Astrocyte (in vitro differentiated cells and primary cell): ENCODE measurements around the gene LDAH. TPM values are rescaled to one million over a fixed set of nuclear protein-coding genes. Genes with fewer than 3 reads are reported as not detected.

Experiments
- DNase-seq: peaks from one replicate; pipeline ENCODE4 v3.0.0-alpha.2; 2010; ENCODE audit warnings: low read depth
- FAIRE-seq: peaks from 2 replicates; lab custom pipeline; 2011; peaks lifted over from hg19 to GRCh38; lab: Jason Lieb, UNC
- H2AFZ ChIP-seq: 2 replicates; pipeline ENCODE4 v1.6.0; 2012; ENCODE audit warnings: low read depth, low read length, inconsistent platforms
- H3K27ac ChIP-seq: 2 replicates; pipeline ENCODE4 v1.5.1; 2011; ENCODE audit warnings: low read depth, low read length, inconsistent platforms
- H3K27me3 ChIP-seq: 2 replicates; pipeline ENCODE4 v1.6.0; 2011; ENCODE audit warnings: low read length, inconsistent platforms; ENCODE audit not compliant: insufficient read depth
- H3K36me3 ChIP-seq: 2 replicates; pipeline ENCODE4 v1.5.1; 2011; ENCODE audit warnings: low read length, inconsistent platforms; ENCODE audit not compliant: insufficient read depth
- H3K4me1 ChIP-seq: 2 replicates; pipeline ENCODE4 v1.5.1; 2011; ENCODE audit warnings: low read length, inconsistent platforms; ENCODE audit not compliant: insufficient read depth
- H3K4me2 ChIP-seq: 2 replicates; pipeline ENCODE4 v1.6.0; 2012; ENCODE audit warnings: low read length, inconsistent platforms
- H3K4me3 ChIP-seq: 2 replicates; pipeline ENCODE4 v1.5.1; 2011; ENCODE audit warnings: low read depth, mild to moderate bottlenecking, low read length, inconsistent platforms; ENCODE audit not compliant: insufficient read depth
- H3K79me2 ChIP-seq: 2 replicates; pipeline ENCODE4 v1.6.0; 2012; ENCODE audit warnings: mild to moderate bottlenecking, low read length, inconsistent platforms; ENCODE audit not compliant: insufficient read depth
- H3K9ac ChIP-seq: 2 replicates; pipeline ENCODE4 v1.6.0; 2012; ENCODE audit warnings: mild to moderate bottlenecking, low read length, inconsistent platforms
- H3K9me3 ChIP-seq: 2 replicates; pipeline ENCODE4 v1.5.1; 2012; ENCODE audit warnings: low read depth, mild to moderate bottlenecking, low read length, inconsistent platforms; ENCODE audit not compliant: insufficient read depth
- H4K20me1 ChIP-seq: 2 replicates; pipeline ENCODE4 v1.6.0; 2012; ENCODE audit warnings: low read length, inconsistent platforms; ENCODE audit not compliant: insufficient read depth
- H3K27ac Mint-ChIP-seq: one replicate; pipeline ENCODE4 v1.8.0; 2021; ENCODE audit warnings: mild to moderate bottlenecking, mixed read lengths; ENCODE audit not compliant: unreplicated experiment
- H3K27me3 Mint-ChIP-seq: one replicate; pipeline ENCODE4 v1.8.0; 2021; ENCODE audit warnings: low read depth, mixed read lengths; ENCODE audit not compliant: unreplicated experiment
- H3K36me3 Mint-ChIP-seq: one replicate; pipeline ENCODE4 v1.8.0; 2021; ENCODE audit warnings: low read depth, mixed read lengths; ENCODE audit not compliant: unreplicated experiment
- H3K4me1 Mint-ChIP-seq: one replicate; pipeline ENCODE4 v1.8.0; 2021; ENCODE audit warnings: low read depth, mixed read lengths; ENCODE audit not compliant: unreplicated experiment
- H3K4me3 Mint-ChIP-seq: one replicate; pipeline ENCODE4 v1.8.0; 2021; ENCODE audit warnings: mild to moderate bottlenecking, moderate library complexity, mixed read lengths; ENCODE audit not compliant: unreplicated experiment
- H3K9me3 Mint-ChIP-seq: one replicate; pipeline ENCODE4 v1.8.0; 2021; ENCODE audit warnings: mild to moderate bottlenecking, mixed read lengths; ENCODE audit not compliant: unreplicated experiment
- CTCF ChIP-seq: IDR thresholded peaks from 2 replicates; pipeline ENCODE4 v1.5.1; 2011; ENCODE audit warnings: low read depth, mild to moderate bottlenecking, inconsistent platforms, low read length, moderate library complexity; ENCODE audit not compliant: insufficient read depth
- EZH2 ChIP-seq: IDR thresholded peaks from 2 replicates; pipeline ENCODE4 v1.6.1; 2012; ENCODE audit warnings: mild to moderate bottlenecking, low read length, inconsistent platforms; ENCODE audit not compliant: insufficient read depth
- total RNA-seq: library from RNA; stranded (reverse); gene quantifications from 2 replicates; pipeline ENCODE4 v1.2.1, GENCODE V29; 2021

Gene LDAH
- total RNA-seq, 1 donor from 2014 or later, result 19.3 TPM

- H3K9me3 Mint-ChIP-seq, result peaks cover 4% of the 10 kb centered on the region
- TF ChIP-seq CTCF (no peak), EZH2 (no peak)
- Histone ChIP-seq H3K27ac (no peak overlapping the region), H4K20me1 (peaks cover 6% of the 10 kb centered on the region), H3K4me3 (no peak overlapping the region), H3K9ac (no peak overlapping the region), H3K27me3 (peaks cover 70% of the 10 kb centered on the region), H2AFZ (no peak overlapping the region), H3K36me3 (no peaks in the 10 kb centered on the region), H3K4me2 (no peak overlapping the region), H3K9me3 (no peaks in the 10 kb centered on the region), H3K4me1 (peaks cover 3% of the 10 kb centered on the region), H3K79me2 (no peaks in the 10 kb centered on the region)
- H3K36me3 Mint-ChIP-seq, result no peaks in the 10 kb centered on the region
- no peak overlapping the region for H3K27ac Mint-ChIP-seq
- H3K4me3 Mint-ChIP-seq, result no peak overlapping the region
- peaks cover 5% of the 10 kb centered on the region for H3K4me1 Mint-ChIP-seq
- H3K27me3 Mint-ChIP-seq, result peaks cover 79% of the 10 kb centered on the region
- no peak for FAIRE-seq
- no peak for DNase-seq
Measured at GRCh38 chr2:20662308-20662937, 160.5 kb downstream of the LDAH start.

DNA sequence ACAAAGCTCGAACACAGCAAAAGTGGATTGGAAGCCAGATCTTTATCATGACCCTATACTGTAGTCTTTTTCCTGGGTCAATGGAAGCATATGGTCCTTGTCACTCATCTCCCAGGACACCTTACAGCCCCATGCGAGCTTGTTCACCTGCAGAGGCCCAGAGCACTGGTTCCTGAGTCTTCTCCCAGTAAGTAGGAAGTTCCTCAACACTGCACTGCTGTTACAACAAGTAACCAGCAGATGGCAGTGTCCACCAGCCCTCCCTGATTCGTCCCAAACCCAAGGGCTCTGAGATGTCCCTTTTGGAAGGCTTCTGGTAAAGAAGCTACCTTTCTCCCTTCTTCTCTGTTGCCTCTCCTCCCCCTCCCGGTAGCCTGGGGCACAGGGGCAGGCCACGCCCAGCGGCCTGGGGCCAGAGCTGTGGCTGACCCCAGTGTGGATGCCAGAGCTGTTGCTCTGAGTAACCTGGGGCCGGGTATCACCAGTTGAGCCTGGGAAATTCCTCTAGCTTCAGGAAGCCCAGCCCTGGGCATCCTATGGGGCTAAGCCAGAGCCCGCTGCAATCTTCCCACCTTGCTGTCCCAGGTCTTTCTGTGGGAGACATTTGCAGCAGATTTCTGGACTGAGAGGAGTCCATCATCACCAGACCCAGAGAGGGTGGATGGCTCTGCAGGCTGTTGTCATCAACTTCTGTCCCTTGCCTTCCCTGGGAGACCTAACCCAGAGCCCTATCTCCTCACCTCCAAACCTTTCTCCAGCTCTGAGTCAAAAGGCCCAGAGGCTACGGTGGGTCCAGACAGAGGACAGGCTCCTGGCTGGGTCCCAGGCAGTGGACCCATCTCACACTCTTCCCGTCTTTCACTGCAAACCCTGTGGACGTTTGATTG, 161.2 kb downstream of the LDAH start:
- Histone ChIP-seq H3K36me3 (no peaks in the 10 kb centered on the region), H3K9ac (no peak overlapping the region), H3K4me2 (no peak overlapping the region), H2AFZ (no peak overlapping the region), H3K79me2 (no peaks in the 10 kb centered on the region), H3K4me3 (no peak overlapping the region), H3K27ac (no peak overlapping the region), H3K27me3 (peaks cover 74% of the 10 kb centered on the region), H3K9me3 (no peaks in the 10 kb centered on the region), H4K20me1 (peaks cover 6% of the 10 kb centered on the region), H3K4me1 (peaks cover 3% of the 10 kb centered on the region)
- TF ChIP-seq EZH2 (no peak), CTCF (peak; percentile 97)
- Mint-ChIP-seq H3K27me3 (peaks cover 83% of the 10 kb centered on the region), H3K4me1 (peaks cover 5% of the 10 kb centered on the region), H3K27ac (no peak overlapping the region), H3K36me3 (no peaks in the 10 kb centered on the region), H3K9me3 (peaks cover 4% of the 10 kb centered on the region), H3K4me3 (no peak overlapping the region)
- FAIRE-seq (peak; percentile 62), DNase-seq (peak; percentile 39)
